Activated T-helper 1 cell treated with anti-CD3 and anti-CD28 coated beads, Interleukin-2, amount 50 U/mL, for 16 hours (primary cell): Measurements from ENCODE around the gene AIFM1.

Experiments
- DNase-seq, 2 donors: peaks; one replicate each; pipeline ENCODE4 v3.0.0-alpha.2; 2020; ENCODE audit warnings: low read depth in 1 of 2, low spot score in 1 of 2

Gene AIFM1

GRCh38 chrX:130165703-130166502 lies at the start of gene AIFM1:
AIFM1 (minus strand) TSS chrX:130165841; CDS start chrX:130165656, 185 bp downstream.
- DNase-seq, result peak; percentile 64 to 76

GRCh38 chrX:130213376-130213775 lies 47.7 kb upstream of the AIFM1 start:
- no peak for DNase-seq

GRCh38 chrX:130212371-130212770 lies 46.7 kb upstream of the AIFM1 start:
- no peak for DNase-seq

DNA sequence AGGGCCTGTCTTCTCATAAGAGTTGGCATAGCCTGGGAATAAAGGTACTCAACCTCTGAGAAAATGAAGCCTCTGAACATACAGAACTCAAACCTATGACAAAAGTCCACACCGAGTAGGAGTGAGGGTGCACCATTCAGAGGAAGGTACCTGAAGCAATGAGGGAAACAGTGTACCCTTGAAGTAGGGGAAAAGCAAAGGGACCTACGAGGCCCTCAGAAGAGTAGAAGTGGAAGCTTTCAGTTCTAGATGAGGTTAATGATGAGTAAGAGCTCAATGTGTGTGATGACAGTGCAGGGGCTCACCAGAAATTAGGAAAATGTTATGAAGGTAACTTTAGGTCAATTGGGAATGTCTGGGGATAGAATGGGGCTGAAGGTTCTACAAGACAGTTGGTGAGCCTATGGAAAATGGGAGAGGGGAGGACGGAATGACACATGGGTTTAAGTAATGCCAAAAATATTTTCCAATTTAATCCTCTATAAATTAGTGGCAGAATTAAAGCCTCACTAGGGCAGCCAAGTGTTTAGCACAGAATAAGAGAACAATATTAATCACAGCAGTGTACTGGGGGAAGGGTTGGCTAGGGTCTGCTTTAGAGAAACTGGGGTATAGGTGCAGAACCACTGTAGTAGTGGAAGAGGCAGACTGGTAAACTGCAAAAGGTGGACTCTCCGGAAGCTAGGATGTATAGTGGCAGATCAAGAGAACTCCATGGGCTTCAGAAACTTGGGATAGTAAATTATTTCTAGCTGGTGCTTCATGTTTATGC lies 46.0 kb upstream of the AIFM1 start:
- DNase-seq, result no peak

DNA sequence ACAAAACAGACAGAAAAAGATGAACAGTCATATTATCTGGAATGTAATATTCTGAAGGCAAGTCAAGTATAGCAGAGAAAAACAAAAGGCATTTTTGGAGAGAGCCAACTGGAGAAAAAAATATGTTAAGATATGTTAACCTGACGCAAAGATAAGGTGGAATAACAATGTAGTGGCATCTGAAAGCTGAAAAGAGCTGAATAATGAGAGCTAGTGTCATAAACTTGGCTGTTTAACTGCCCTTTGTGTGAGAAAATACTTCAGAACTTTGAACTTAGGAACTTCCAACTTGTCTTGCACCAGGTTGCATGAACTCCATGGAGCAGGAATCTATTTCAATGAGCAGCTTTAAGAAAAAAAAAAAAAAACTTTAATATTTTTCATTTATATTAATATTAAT lies 39.0 kb upstream of the AIFM1 start:
- no peak for DNase-seq

- DNase-seq, result no peak
Measured at GRCh38 chrX:130197464-130197863, 31.8 kb upstream of the AIFM1 start.

DNA sequence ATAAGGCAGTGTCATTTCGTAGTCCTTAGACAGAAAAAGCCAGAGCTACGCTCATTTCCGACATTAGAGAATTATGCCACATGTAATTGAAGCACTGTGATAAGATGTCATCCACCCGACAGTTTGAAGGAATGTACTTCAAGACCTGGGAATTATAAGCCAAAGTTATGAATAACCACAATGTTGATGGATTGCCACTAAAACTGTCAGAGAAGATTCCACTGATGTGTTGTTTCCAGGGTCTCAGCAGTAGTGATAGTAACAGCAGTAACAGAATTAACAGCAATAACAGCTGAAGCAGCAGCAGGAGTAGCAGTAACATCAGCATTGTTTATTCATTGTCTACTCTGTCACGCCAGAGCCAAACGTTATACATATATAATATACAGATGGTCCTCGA lies 30.8 kb upstream of the AIFM1 start:
- no peak for DNase-seq

GRCh38 chrX:130190801-130191200 lies 25.2 kb upstream of the AIFM1 start:
- DNase-seq, result no peak

DNA sequence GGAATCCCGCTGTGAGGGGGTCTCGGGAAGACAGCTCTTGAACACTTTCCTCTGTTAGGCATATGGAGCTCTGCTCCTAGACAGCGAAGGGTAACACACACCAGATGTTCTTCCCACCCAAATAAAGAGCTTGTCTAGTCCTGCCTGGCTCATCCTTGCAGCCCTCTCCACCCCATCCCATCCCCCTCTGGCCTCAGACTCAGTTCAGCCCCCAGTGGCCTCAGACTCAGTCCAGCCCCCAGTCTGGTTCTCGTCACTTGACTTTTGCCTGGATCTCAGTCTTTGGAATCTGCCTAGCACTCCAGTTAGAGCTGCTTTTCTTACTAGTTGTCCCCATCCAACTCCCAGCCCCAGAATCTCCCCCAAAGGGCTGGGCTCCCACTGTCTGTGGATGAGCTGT lies 21.0 kb upstream of the AIFM1 start:
- no peak for DNase-seq

DNA sequence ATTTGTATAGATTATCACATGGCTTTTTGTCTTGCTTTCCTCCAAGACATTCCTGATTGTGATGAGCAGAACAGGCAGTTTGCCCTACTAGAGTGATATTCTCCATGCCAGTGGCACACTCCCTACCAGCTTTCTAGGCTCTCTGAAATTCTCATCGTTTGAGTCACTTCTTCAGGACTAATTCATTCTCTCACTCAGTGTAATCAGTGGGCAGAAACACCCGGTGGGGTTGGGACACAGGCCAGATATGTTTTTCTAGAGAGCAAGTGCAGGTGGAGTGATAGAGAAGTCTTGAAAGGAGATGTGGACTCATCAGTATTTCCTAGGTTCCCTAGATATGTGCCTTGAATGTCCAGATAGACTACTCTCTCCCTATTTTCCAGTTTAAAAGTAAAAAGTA lies 19.2 kb upstream of the AIFM1 start:
- no peak for DNase-seq

DNA sequence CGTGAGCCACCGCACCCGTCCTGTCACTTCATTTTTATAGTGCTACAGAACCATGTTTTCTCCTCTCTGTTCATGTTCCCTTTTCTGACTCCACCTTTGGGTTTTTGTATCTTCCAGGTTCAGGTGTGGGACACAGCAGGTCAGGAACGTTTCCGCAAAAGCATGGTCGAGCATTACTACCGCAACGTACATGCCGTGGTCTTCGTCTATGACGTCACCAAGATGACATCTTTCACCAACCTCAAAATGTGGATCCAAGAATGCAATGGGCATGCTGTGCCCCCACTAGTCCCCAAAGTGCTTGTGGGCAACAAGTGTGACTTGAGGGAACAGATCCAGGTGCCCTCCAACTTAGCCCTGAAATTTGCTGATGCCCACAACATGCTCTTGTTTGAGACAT lies 18.5 kb upstream of the AIFM1 start:
- no peak for DNase-seq

DNA sequence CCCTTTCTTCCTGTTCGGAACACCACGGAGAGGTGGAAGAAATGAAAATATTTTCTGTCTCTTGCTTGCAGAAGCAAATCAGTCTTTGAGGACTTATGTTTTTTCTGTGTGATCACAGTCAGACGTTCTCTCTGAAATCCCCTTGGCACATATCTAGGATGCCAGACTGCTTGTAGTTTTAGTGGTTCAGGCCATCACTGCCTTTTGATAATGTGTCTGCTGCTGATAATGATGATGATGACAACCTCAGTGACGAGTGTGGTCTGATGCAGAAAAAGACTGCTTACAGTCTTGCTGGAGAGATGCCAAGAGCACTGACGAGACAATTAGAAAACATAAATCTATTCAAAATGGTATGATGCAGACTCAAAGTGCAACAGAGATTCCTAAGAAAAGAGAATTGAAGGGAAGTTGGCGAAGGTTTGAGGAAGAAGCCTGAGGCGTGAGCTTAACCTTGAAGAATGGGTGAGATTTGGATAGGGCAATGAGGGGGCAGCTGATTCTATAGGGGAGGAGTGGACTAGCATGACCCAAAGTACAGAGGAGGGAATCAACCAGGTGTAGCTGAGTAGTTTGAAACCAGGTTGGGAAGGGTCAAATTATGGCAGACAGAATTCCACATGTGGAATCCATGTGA lies 14.1 kb upstream of the AIFM1 start:
- DNase-seq, result no peak

DNA sequence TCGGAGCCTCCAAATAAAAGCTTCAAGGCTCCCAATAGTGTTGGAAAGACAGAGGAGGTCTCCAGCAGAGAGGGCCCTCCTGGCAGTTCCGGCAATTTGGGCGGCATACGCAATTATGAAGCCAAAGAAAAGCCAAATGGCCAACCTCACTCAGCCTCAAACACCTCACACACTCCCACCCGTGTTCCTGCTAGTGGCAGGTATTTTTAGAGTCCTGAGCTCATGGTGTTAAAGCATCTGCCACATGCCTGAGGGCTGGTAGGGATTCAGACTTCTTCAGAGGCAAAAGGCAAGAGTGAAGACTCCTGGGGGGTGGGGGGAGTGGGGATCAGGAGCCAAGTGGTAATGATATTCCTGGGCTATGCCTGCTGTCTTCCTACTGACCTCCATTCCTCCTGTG lies 13.5 kb upstream of the AIFM1 start:
- no peak for DNase-seq

DNA sequence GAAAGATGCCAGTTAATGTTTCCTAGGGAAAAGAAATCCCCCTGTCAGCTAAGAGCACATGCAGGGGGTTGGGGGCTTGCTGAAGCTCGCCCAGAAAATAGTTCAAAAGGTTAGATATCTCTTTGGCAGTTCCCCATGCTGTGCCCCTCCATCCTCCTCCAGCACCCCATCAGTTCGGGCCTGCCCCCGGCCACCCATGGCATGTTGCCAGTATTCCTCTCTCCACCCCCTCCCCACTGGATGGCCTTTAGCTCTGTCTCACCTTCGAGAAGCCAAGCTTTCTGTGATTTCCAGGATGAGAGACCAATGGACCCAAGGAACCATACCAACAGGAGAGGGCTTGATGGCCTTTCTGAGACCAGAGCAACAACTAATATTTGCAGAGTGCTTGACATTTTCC lies 11.3 kb upstream of the AIFM1 start:
- DNase-seq, result no peak

DNA sequence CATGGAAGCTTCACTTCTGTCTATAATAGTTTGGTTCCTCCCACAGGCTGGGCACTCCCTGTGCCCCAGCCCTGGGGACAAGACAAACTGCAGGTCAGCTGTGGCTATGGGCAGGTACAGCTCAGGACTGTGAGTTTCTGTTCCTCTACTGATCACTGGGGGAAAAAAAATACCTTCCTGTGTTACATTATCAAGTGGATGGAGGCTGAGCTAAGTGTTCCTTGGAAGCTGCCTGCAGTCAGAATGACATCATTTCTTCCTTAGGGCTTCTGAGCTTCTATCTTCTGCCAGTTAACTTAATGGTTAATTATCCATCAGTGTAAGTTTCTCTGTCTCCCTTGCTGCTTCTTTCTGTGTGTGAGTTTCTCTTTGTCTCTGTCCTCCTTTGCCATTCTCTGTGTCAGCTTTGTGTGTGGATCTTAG lies 10.7 kb upstream of the AIFM1 start:
- no peak for DNase-seq

GRCh38 chrX:130174937-130175336 lies 9.3 kb upstream of the AIFM1 start:
- DNase-seq, result no peak

DNA sequence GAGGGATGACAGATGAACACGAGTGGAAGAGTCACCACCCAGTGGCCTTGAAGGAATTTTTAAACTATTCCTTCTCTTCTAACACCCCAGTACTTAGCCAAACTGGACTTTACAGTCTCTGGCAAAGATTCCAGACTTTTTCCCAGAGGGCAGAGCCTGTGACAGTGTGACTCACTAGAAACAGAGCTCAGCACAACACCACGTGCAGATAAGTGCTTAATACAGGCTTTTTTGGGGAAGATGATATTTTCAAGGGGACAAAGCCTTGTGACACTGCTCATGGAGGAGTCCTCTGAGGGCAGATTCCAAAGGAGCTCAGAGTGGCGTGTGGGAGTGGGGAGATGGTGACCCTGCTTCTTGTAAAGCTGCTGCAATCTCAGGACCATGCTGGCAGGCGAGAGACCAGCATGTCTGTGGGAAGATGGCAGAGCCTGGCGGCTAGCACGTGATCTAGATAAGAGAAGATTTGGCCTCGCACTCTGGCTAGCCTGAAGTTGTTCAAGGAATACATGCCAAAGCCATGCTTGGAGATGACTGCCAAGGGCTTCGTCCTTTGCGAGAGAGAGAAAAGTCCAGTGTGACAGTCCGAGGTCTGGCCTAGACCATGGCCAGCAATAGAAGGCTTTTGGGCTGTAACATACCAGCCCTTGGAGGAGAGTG lies 8.5 kb upstream of the AIFM1 start:
- DNase-seq, result no peak

DNA sequence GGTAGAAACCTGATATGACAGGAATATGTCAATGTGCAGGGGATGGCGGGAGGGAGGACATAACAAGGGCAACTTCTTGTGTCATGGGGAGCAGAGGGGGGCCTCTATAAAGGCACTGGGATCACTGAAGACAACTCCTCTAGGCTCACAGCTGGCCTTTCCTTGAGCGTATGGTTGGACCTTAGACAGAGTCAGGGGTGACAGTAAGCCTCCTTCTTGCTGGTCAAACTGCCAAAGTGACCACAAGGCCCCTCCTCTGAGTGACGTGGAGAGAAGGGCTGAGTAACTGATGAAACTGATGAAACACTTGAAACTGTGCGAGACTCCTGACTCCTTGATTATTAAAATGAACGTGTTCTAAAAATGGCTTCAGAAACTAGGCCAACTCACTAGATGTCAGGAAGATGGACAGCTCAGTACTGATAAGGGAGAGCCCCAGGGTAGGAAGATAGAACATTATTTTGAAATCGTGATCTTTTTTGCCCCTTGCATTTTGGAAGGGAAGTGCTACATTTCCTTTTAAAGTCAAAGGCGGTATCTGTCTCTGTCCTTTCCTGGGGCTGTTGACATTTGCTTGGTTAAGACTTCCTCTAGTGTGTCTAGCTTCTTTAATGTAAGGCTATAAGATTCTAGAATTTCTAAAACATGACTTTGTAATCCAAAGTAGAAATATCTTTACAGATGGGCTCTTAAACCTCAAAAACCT lies 7.7 kb upstream of the AIFM1 start:
- DNase-seq, result no peak

GRCh38 chrX:130172127-130172845 lies 6.6 kb upstream of the AIFM1 start:
- no peak for DNase-seq

- no peak for DNase-seq
Measured at GRCh38 chrX:130171446-130172126, 5.9 kb upstream of the AIFM1 start, which contains the start of gene RAB33A. RAB33A (plus strand) TSS chrX:130171962; CDS start chrX:130172063, 101 bp downstream.
